Loucy (cell line): ENCODE data around the gene CUX1.

ENCODE experiments used
- EZH2phosphoT487 ChIP-seq: fragments of 200-600 bp; IDR thresholded peaks from 2 replicates; pipeline ENCODE4 v1.6.1; 2018; ENCODE audit warnings: antibody characterized with exemption, mild to moderate bottlenecking, moderate library complexity, borderline replicate concordance
- TF ChIP-seq, protein P1 (sequence below): fragments of 200-600 bp; sonication (generic); conservative IDR thresholded peaks from 2 replicates; pipeline ENCODE4 v1.5.1; 2014; ENCODE audit warnings: mild to moderate bottlenecking, antibody characterized with exemption, low read length

DNA sequence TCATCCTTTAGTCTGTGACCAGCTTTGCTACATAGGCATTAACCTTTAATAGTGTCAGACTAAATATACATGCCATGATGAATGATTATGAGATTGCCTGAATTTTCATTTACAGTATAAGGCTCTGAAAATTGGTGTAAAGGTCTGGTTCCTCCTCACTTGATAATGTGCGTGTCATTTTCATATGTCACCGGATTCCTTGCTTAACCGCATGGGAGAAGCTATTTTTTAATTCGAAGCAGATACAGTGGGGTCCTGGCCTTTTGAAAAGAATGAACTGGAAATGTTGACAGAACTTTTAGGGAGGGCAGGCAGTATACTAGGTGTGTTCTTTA lies 276.9 kb downstream of the CUX1 start:
- TF ChIP-seq, protein P1, sequence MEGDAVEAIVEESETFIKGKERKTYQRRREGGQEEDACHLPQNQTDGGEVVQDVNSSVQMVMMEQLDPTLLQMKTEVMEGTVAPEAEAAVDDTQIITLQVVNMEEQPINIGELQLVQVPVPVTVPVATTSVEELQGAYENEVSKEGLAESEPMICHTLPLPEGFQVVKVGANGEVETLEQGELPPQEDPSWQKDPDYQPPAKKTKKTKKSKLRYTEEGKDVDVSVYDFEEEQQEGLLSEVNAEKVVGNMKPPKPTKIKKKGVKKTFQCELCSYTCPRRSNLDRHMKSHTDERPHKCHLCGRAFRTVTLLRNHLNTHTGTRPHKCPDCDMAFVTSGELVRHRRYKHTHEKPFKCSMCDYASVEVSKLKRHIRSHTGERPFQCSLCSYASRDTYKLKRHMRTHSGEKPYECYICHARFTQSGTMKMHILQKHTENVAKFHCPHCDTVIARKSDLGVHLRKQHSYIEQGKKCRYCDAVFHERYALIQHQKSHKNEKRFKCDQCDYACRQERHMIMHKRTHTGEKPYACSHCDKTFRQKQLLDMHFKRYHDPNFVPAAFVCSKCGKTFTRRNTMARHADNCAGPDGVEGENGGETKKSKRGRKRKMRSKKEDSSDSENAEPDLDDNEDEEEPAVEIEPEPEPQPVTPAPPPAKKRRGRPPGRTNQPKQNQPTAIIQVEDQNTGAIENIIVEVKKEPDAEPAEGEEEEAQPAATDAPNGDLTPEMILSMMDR, result no peak
- no peak for TF ChIP-seq EZH2phosphoT487
